Measurements from ENCODE around the gene GMEB1. TPM values are rescaled to one million over a fixed set of nuclear protein-coding genes. Genes with fewer than 3 reads are reported as not detected.

The GMEB1 gene, protein sequence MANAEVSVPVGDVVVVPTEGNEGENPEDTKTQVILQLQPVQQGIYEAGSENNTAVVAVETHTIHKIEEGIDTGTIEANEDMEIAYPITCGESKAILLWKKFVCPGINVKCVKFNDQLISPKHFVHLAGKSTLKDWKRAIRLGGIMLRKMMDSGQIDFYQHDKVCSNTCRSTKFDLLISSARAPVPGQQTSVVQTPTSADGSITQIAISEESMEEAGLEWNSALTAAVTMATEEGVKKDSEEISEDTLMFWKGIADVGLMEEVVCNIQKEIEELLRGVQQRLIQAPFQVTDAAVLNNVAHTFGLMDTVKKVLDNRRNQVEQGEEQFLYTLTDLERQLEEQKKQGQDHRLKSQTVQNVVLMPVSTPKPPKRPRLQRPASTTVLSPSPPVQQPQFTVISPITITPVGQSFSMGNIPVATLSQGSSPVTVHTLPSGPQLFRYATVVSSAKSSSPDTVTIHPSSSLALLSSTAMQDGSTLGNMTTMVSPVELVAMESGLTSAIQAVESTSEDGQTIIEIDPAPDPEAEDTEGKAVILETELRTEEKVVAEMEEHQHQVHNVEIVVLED
- total RNA-seq = 10 to 100 TPM; 12.5 to 13.9 (median 13.0) TPM
- long read RNA-seq, donor 1, full-length matches to known transcripts = 8 of 10 reads
- long read RNA-seq, donor 1, partial matches to known transcripts = 0 of 10 reads
- long read RNA-seq, donor 1, other reads (novel, unspliced or antisense) = 2 of 10 reads
- long read RNA-seq, donor 2, full-length matches to known transcripts = 15 of 15 reads
- long read RNA-seq, donor 2, partial matches to known transcripts = 0 of 15 reads
- long read RNA-seq, donor 2, other reads (novel, unspliced or antisense) = 0 of 15 reads

DNA sequence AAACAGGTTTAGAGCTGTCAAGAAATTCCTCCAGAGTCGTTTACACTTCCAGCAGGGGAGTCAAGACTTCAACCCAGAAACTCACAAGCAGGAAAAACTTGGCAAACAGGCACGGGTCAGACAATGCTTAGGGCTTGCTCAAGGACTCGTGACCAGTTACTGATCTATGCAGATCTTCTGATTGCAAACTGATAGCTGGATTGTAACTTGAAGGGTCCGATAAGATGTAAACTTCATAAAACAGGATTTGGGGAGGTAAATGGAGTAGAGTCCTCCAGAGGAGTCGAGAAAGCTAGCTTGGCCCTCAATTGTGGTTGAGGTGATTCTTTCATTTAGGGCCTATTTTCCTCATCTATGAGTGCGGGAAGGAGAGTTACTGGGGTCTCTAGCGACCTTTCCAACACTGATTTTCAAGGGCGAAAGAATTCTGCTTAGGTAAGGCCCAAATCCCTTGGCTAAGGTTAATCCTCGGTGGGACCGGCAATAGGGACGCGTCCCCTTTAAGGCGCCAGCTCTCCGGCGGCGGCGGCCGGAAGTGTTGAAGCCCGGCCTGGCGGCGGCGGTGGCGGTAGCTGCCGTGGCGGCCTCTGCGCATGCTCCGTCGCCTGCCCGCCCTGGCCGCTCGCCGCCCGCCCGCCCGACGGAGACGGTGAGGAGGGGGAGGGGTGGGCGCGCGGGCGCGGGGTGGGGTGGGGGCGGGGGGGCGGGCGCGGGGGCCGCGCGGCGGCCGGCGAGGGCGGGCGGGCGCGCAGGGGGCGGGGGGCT lies at the start of gene GMEB1:
Gene GMEB1 (plus strand): TSS at position 594 of the 765 bp plus-strand sequence. CDS start 14,829 bp downstream, outside the sequence.
- H3K4me1 ChIP-seq (ENCODE audit: low read depth) = peaks cover 15% of the 10 kb centered on the region
- ATAC-seq (peak; percentile 93), DNase-seq (peak; percentile 86 to 92 (median 91))
- peak within 1 kb of the TSS; percentile 97 for H3K4me3 ChIP-seq
- intact Hi-C loops (cut with DNase I, micrococcal nuclease) = no loop called here
- no peaks in the 10 kb centered on the region for H3K36me3 ChIP-seq (ENCODE audit: low read depth)
- TF ChIP-seq, protein P1, sequence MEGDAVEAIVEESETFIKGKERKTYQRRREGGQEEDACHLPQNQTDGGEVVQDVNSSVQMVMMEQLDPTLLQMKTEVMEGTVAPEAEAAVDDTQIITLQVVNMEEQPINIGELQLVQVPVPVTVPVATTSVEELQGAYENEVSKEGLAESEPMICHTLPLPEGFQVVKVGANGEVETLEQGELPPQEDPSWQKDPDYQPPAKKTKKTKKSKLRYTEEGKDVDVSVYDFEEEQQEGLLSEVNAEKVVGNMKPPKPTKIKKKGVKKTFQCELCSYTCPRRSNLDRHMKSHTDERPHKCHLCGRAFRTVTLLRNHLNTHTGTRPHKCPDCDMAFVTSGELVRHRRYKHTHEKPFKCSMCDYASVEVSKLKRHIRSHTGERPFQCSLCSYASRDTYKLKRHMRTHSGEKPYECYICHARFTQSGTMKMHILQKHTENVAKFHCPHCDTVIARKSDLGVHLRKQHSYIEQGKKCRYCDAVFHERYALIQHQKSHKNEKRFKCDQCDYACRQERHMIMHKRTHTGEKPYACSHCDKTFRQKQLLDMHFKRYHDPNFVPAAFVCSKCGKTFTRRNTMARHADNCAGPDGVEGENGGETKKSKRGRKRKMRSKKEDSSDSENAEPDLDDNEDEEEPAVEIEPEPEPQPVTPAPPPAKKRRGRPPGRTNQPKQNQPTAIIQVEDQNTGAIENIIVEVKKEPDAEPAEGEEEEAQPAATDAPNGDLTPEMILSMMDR (IDR thresholded peaks at IDR 0.05) = no peak
- H3K9me3 ChIP-seq = no peaks in the 10 kb centered on the region

DNA sequence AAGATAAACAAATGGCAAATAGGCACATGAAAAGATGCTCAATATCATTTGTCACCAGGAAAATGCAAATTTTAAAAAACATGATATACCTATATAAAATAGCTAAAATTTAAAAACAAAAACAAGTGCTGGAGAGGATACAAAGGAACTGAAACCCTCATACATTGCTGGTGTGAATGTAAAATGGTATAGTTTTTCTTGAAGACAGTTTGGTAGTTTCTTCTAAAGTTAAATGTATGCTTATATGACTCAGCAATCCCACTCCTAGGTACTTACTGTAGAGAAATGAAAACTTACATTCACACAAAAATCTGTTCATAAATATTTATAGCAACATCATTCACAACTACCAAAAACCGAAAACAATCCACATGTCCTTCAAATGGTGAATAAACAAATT lies 36.9 kb upstream of the GMEB1 start:
- Histone ChIP-seq H3K36me3 (ENCODE audit: low read depth) (no peaks in the 10 kb centered on the region), H3K4me1 (ENCODE audit: low read depth) (no peaks in the 10 kb centered on the region), H3K9me3 (no peaks in the 10 kb centered on the region), H3K4me3 (no peak overlapping the region)
- ATAC-seq = no peak
- intact Hi-C loops (cut with DNase I, micrococcal nuclease) = no loop called here
- TF ChIP-seq, protein P1 (IDR thresholded peaks at IDR 0.05) = no peak
- DNase-seq = no peak

DNA sequence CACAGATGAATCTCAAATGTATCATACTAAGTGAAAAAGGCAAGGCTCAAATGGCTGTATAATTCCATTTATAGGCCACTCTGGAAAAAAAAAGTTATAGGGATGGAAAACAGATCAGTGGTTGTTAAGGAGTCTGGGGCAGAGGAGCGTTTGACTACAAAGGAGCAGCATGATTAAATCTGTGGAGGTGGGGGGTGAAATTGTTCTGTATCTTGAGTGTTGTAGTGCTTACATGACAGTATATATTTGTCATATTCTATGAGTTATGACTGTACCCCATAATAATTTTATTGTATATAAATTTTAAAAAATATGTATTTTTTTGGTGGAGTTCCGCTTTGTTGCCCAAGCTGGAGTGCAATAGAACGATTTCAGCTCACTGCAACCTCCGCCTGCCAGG lies 36.0 kb upstream of the GMEB1 start:
- intact Hi-C loops (cut with DNase I, micrococcal nuclease) = no loop called here
- no peak for DNase-seq
- Histone ChIP-seq H3K4me3 (no peak overlapping the region), H3K36me3 (ENCODE audit: low read depth) (no peaks in the 10 kb centered on the region), H3K9me3 (no peaks in the 10 kb centered on the region), H3K4me1 (ENCODE audit: low read depth) (no peaks in the 10 kb centered on the region)
- TF ChIP-seq, protein P1 (IDR thresholded peaks at IDR 0.05) = no peak
- ATAC-seq = no peak

DNA sequence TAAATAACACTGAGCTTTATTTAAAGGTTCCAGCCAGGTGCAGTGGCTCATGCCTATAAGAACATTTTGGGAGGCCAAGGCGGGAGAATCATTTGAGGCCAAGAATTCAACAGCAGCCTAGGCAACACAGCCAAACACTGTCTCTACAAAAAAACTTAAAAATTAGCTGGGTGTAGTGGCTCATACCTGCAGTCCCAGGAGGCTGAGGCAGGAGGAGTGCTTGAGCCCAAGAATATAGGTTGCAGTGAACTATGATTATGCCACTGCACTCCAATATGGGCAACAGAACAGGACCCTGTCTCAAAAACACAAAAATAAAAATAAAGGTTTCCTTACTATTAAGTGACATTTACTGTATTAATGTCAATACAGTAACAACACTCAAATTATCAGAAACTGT lies 27.8 kb upstream of the GMEB1 start:
- Histone ChIP-seq H3K4me3 (no peak overlapping the region), H3K9me3 (no peaks in the 10 kb centered on the region), H3K4me1 (ENCODE audit: low read depth) (peaks cover 25% of the 10 kb centered on the region), H3K36me3 (ENCODE audit: low read depth) (no peaks in the 10 kb centered on the region)
- ATAC-seq = no peak
- TF ChIP-seq, protein P1 (IDR thresholded peaks at IDR 0.05) = no peak
- intact Hi-C loops (cut with DNase I, micrococcal nuclease) = no loop called here
- DNase-seq = no peak

DNA sequence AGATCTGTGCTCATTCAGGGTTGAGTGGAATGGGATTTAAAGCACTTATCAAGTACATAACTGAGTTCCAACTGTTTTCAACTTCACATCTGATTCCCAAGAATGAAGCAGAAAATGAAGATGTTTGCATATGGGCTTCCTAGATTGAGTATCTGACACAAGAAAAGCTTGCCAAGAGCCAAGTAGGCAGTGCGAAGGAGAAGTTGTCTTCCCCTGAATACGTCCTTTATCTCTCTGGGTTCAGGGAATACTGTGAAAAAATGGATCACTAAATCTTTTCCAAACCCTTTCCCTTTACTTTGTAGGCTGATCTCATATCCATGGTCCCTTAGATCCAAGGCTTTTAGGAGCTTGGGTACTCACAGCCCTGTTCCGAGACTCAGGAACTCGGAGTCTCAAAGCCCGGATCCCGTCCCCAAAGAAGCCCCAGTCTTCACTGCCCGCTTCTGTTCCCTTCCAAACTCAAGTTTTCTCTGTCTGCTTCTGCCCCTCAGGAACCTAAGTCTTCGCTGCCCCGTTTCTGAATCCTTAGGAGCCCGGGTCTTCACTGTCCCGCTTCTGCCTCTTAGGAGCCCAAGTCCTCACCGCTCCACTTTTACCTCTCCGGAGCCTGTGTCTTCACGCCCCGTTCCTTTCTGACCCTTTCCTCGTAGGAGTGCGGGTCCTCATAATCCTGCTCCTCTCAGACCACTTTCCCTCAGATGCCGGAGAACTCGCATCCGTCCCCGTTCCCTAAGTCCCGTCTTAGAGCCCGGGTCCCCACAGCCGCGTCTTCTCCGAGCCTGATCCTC lies 26.3 kb upstream of the GMEB1 start:
- intact Hi-C loops (cut with DNase I, micrococcal nuclease) = no loop called here
- peak; percentile 36 for ATAC-seq

More for the DNA sequence above, 26.3 kb upstream of the GMEB1 start:
- no peak for DNase-seq
- TF ChIP-seq, protein P1 (IDR thresholded peaks at IDR 0.05) = no peak
- H3K4me3 ChIP-seq = peak overlapping the region; percentile 83
- no peaks in the 10 kb centered on the region for H3K9me3 ChIP-seq
- no peaks in the 10 kb centered on the region for H3K36me3 ChIP-seq (ENCODE audit: low read depth)
- H3K4me1 ChIP-seq (ENCODE audit: low read depth) = peaks cover 28% of the 10 kb centered on the region

Data from mucosa of descending colon (tissue), 3 donors.